GM19025 (cell line): ENCODE data around the gene XIRP1.

Experiments
- ATAC-seq: cut with Tn5 transposase; IDR thresholded peaks from one replicate; pipeline ENCODE4 v1.9.1; 2021; ENCODE audit warnings: mild to moderate bottlenecking, low read depth, moderate library complexity; ENCODE audit not compliant: unreplicated experiment

The XIRP1 gene

GRCh38 chr3:39211332-39212130 lies 19.1 kb upstream of the XIRP1 start:
- ATAC-seq: no peak

DNA sequence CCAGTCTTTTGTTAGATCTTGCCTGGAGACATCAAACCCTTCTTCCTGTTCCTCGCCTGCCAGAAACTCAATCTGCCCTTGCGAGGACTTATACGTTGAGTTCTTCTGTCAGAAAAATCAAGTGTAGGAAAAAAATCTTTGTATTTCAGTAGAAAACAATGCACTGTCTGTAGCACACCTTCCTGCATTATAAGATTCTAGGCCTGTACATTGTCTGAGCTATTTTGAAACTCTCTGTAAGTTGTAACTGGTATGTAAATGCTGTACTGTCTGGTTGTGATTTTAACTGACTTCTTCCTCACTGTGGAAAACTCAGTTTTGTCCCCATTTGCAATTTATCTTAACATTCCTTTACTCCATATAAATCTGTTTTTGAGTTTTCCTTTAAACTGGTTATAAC lies 17.7 kb upstream of the XIRP1 start:
- no peak for ATAC-seq

- no peak for ATAC-seq
These were observed 17.1 kb upstream of the XIRP1 start for GRCh38 chr3:39209329-39209970.

GRCh38 chr3:39208463-39209055 lies 16.2 kb upstream of the XIRP1 start:
- ATAC-seq: no peak

GRCh38 chr3:39207361-39208186 lies 15.2 kb upstream of the XIRP1 start:
- no peak for ATAC-seq

DNA sequence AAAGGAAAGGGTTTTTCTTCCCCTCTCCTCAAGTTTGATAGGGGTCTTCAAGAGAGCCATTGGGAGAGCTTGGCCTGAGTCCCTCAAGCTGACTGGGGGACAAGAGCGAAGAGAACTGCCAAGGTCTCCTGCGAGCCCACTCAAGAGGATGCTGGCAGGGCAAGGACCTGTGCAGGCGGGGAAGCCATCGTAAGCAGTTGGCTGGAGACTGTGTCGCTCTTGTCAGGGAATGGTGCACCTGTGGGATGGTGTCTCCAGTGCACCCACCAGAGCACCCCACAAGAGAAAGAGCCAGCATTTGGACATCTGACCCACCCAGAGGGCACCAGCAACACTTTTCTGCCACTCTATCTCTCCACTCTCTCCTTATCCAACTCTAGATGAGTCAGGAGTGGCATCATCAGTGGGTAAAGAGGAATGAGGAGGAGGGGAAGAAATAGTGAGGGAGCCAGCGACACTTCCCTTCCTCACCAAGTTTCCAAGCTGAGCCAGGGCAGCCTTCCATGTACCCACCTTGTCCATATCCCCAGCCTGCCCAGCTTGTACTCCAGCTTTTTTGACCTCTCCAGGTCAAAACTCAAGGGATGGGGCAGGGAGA lies 13.6 kb upstream of the XIRP1 start:
- no peak for ATAC-seq

DNA sequence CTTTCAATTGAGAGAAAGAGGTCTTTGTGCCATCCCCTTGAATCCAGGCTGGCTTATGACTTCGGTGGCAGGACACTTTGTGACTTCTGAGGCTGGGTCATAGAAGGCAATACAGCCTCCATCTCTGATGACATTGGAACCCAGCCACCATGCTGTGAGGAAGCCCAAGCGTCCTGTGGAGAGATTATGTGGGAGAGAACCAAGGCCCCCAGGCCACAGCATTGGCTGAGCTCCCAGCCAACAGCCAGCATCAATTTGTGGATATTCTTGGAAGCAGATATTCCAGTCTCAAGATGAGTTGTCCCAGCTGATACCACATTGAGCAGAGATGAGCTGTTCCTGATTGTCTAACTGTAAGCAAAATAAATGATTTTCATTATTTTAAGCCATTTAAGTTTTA lies 12.7 kb upstream of the XIRP1 start:
- no peak for ATAC-seq

DNA sequence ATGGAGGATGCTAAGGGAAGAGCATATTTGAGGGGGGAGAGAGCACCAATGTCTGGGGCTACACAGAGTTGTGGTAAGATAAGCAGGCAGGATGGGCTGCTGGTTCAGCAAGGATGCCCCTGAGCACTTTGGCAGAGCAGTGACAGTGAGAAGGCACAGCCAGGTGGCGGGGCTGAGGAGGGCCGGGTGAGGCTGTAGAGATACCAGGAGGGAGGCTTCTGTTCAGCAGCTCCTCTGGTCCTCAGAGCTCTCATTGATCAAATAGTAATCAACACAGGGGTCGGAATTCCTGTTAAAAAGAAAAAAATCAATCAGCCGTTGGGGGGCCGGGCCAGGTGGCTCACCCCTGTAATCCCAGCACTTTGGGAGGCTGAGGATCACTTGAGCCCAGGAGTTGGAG lies 11.5 kb upstream of the XIRP1 start:
- ATAC-seq: no peak

GRCh38 chr3:39203402-39203801 lies 11.0 kb upstream of the XIRP1 start:
- no peak for ATAC-seq

- ATAC-seq: no peak
These were observed 9.7 kb upstream of the XIRP1 start for GRCh38 chr3:39202094-39202493.

- no peak for ATAC-seq
These were observed 4.4 kb upstream of the XIRP1 start for GRCh38 chr3:39196671-39197356.

GRCh38 chr3:39196034-39196433 lies 3.6 kb upstream of the XIRP1 start:
- ATAC-seq: no peak

GRCh38 chr3:39193391-39193790 lies 996 bp upstream of the XIRP1 start:
- no peak for ATAC-seq

- ATAC-seq: no peak
These were observed 622 bp downstream of the XIRP1 start for GRCh38 chr3:39191773-39192172.

- no peak for ATAC-seq
These were observed 1.3 kb downstream of the XIRP1 start for GRCh38 chr3:39191111-39191510.

GRCh38 chr3:39190281-39191025 lies 1.9 kb downstream of the XIRP1 start:
- no peak for ATAC-seq

GRCh38 chr3:39189959-39190269 lies 2.5 kb downstream of the XIRP1 start:
- ATAC-seq: no peak

DNA sequence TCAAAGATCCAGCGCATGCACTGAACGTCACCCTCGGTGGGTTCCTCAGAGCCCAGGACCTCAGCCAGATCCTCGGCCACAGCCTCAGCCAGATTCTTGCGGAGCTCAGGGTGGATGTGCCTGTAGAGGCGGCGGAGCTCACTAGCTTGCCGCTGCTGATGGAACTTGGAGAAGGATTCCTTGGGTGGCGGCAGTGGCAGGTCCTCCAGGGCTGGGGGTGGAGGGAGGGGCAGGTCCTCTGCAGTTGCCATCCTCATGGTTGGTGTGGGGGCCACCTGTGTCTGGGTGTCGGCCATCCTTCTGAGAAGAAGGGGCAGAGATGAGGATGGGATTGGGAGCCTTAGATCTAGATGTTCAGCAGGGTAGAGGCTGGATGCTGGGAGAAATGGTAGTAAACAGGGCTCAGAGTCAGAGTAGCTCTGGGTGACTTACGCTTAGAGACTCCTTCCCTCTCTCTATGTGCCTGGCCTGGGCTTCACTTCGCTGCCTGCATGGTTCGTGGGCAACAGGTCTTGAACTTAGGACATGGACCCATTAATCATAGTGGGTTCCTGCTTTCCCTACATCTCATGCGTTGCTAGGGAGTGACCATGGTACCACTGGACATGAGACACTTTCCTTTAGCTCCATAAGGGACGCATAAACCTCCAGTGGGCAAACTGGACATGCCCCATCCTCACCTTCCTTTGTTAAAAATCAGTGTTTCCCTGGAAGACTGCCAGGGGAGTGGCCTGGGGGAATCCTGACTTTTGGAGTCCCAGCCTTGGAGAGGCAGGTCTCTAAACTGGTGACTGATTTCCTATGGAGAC lies 3.0 kb downstream of the XIRP1 start:
- no peak for ATAC-seq
